ENCODE data around the gene VAC14.

GRCh38 chr16:70676675-70677498, 124.1 kb downstream of the VAC14 start:
- TF ChIP-seq RFX5 (IDR thresholded peaks at IDR 0.05) = no peak
- TF ChIP-seq CBX8 (IDR thresholded peaks at IDR 0.05) = no peak
- TF ChIP-seq CTCF (IDR thresholded peaks at IDR 0.05) = no peak
- TF ChIP-seq CEBPB (IDR thresholded peaks at IDR 0.05) = no peak
- no peak for TF ChIP-seq KDM1A (IDR thresholded peaks at IDR 0.05; ENCODE audit: low read depth)
- no peak for TF ChIP-seq POLR2A (IDR thresholded peaks at IDR 0.05; ENCODE audit: low read length)
- TF ChIP-seq, protein P1, sequence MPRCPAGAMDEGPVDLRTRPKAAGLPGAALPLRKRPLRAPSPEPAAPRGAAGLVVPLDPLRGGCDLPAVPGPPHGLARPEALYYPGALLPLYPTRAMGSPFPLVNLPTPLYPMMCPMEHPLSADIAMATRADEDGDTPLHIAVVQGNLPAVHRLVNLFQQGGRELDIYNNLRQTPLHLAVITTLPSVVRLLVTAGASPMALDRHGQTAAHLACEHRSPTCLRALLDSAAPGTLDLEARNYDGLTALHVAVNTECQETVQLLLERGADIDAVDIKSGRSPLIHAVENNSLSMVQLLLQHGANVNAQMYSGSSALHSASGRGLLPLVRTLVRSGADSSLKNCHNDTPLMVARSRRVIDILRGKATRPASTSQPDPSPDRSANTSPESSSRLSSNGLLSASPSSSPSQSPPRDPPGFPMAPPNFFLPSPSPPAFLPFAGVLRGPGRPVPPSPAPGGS (IDR thresholded peaks at IDR 0.05) = no peak

Measured in A549 (cell line).